HTERT RPE-1 (cell line): ENCODE measurements around the gene FKBP5.
"Not testable (repeated sequence)": the region's sequence is repeated elsewhere in the genome, so short reads cannot be mapped to it uniquely, and the experiment has no call there.

Source experiments
- in situ Hi-C: fragments of 300-500 bp; cut with MboI; formaldehyde crosslinking; loops from 4 replicates; pipeline ENCODE4 v1.14.3; 2020; ENCODE audit warnings: low sequenced_read_pairs

FKBP5 gene

DNA sequence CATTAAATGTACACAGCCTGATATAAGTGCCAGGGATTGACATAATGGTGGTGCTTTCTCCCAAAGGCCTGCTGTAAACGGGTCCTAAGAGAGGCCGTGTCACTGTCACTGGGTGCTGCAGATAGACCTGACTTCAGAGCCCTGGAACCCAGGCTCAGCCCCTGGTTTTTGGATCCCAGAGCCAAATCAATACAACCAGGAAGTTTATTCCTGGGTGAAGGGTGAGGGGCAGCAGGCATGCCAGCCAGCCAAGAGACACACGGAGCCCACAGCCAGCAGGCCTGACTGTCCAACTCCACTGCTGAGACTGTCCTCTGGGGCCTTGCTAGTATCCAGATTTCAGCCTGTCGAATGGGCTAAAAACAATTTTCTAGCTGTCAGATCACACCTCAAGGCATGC, 35.3 kb upstream of the FKBP5 start:
- in situ Hi-C loops: no loop called here

DNA sequence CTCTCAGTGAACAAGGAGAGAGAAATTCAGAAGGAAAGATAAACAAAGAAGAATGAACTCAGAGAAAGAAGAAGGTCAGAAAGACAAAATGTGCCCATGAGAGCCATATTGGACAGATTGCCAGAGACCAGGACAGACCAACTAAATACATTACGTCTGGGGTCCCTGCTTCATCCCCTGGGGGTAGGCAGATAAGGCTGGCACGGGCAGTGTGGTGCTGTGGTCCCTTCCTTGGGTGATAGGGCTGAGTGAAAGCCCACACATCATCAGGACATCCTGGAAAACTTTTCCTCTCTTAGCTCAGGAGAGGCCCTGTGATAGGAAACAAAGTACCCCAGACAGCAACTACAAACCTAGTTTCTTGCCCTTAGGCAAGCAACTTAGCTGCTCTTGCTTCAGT, 34.9 kb upstream of the FKBP5 start:
- in situ Hi-C loops: no loop called here

DNA sequence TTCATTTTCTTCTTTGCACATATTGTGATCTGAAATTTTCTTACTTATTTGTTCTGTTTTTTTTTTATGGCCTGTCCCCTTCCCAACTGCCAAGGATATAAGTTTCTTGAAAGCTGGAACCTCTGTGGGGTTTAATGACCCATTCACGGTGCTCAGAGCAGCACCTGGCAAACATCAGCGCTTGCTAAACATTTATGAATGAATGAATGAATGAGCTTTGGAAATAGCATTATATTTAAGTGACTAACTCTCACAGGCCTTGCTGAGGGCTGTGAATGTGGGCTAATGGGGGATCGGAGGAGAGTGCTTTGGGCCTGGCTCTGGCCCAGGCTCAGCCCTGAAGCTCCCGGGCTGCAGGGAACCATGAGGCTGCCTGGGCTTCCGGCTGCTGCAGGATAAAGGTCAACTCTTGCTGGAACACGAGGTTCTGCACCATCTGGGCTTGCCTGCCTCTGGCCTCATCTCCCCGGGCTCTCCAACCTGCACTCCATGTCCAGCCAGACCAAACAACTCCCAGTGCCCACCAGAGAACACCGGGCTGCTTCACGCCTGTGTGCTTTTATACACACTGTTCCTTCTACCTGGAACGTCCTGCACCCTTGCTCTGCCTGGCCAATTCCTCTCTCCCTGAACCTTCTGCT, 33.5 kb upstream of the FKBP5 start:
- in situ Hi-C loops: no loop called here

DNA sequence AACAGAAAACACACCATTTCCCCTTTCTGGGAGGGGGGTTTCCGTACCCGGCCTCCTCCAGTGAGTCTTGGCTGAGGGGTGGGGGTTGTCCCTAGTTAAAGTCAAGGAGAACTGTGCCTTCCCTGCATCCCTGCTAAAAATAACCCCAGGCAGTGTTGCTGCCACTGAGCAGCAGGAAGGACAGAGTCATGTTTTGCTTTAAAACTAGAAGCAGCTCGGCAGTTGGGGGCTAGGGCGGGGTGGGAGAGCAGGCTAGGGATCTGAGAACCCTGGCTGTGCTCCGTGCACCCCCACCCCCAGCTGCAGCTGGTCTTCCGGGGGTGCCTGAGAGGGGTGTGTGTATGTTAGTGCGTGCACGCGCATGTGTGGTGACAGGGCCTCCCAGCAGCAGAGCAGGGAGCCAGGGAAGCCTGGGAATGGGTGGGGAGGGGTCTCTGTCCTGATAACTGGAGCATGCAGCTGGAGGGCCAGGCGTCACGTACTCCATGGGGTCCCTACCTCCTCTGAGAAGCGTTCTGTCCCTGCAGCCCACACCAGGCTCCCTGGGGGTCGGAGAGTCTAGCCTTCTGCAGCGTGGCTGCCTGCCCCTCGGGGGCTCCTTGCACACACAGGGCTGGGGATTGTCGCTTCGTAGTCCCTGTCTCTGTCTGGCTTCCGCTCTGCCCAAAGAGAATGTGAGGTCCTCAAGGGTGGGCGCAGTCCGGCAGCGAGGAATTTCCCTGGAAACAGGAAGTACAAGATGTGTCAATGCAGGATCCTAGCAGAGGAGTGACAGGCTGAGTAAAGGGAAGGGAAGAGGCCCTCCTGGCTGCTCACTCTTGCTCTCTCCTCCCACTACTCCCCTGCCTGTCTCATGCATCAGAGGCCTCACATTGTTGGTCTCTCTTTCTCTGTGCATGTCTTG, 31.4 kb upstream of the FKBP5 start:
- in situ Hi-C loops: no loop called here

DNA sequence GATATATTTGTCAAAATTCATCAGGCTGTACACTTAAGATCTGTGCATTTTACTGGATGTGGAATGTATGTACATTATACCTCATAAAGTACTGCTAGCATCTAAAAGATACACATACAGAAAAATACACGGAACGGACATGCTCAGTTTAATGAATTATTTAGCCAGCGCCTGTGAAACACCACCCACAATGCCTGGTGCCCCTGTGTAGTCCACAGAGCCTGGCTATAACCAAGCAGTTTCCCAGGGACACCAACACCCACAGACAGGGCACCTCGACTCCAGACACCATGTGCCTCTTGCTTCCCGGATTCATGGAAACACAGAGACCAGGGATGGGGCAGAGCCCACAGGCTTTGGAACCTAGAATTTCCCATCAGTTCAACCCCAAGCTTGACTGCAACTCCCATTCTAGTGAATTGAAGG, 30.7 kb upstream of the FKBP5 start:
- in situ Hi-C loops: no loop called here

DNA sequence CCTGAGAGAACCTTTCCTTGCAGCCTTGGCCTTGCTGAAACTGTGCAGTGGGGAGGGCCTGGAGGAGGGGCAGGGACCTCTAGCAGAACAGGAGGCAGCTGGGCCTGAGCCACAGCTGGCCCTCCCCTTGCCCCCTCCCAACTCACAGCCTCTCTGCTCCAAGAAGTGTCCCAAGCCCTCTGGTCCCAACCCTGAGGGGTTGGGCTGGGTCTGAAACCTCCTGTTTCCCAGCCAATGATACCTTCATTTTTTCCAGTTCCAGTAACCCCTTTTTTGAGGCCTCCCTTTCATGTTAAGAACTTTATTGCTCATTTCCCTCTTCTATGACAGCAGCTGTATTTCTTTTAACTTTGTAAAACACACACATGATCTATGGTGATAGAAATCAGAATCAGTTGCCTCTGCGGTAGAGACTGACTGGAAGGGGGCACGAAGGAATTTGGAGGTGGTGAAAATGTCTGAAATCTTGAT, 30.2 kb upstream of the FKBP5 start:
- in situ Hi-C loops: no loop called here

DNA sequence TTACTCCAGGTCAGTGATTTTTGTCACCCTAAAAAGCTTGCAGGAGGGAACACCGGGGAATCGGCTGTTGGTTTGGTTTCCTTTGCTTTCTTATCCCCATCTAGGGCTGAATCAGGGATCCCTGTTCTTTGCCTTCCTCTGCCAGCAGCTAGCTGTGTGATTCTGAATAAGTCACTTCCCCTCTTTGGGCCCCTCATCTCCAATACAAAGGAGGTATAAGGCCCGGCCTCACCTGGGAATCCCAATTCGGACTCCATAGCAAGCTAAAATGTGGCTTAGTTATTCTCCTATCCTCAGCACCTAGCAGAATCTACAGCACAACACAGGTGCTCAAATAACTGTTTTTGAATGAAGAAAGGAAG, 29.6 kb upstream of the FKBP5 start:
- in situ Hi-C loops: no loop called here

DNA sequence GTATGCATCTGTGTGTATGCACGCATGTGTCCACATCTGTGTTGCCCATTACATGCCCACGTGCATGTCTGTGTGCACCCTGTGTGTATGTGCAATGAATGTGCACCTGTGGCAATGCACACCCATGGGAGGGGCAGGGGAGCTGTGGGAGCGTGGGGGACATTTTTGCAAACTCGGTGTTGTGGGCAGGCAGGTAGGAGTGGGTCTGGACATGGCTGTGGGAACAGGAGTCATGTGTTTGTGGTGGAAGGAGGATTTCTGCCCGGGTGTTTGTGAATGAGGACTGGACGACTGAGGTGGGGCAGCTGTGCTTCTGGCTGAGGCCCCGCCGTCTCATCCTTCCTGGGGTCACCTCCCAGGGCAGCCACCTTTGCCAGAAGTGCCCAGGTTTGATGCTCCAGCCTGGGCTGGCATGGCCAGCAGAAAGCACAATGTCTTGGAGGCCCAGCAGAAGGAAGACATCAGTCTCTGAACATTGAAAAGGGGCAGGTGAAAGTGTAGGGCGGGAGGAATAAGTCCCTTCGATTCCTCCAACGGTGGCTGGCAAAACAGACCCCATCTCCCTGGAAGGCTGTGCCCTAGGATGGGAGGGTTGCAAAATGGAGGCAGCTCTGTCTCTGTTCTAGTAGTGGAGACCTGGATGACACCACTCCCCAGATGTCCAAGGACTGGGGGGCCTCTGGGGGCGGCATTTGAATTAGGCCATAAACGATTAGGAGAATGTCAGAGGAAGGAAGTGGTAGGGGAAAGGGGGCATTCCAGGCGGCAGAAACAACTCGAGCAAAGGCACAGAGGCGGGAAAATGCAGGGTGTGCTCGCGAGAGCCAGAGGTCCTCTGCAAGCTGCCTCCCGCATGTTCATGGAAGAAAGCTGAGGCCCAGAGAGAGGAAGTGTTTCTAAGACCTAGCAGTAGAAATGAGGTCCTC, 29.0 kb upstream of the FKBP5 start:
- in situ Hi-C loops: no loop called here

DNA sequence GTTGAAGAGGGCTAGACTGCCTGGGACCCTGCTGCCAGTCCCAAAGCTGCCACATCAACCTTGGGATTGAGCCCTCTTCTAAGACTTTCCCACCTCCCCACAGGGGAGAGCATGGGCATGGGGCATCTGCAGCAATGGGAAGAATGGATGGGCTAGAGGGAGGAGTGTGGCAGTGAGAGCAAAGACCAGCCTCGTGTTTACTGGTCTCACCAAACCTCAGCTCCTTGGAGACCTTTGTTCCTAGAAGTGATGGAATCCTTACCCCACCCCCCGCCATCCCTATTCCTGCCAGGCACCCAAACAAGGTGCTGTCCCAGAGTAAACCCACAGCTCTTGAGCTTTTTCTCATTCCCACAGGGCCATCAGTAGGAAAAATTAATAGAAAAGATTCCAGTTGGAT, 28.1 kb upstream of the FKBP5 start:
- in situ Hi-C loops: no loop called here

DNA sequence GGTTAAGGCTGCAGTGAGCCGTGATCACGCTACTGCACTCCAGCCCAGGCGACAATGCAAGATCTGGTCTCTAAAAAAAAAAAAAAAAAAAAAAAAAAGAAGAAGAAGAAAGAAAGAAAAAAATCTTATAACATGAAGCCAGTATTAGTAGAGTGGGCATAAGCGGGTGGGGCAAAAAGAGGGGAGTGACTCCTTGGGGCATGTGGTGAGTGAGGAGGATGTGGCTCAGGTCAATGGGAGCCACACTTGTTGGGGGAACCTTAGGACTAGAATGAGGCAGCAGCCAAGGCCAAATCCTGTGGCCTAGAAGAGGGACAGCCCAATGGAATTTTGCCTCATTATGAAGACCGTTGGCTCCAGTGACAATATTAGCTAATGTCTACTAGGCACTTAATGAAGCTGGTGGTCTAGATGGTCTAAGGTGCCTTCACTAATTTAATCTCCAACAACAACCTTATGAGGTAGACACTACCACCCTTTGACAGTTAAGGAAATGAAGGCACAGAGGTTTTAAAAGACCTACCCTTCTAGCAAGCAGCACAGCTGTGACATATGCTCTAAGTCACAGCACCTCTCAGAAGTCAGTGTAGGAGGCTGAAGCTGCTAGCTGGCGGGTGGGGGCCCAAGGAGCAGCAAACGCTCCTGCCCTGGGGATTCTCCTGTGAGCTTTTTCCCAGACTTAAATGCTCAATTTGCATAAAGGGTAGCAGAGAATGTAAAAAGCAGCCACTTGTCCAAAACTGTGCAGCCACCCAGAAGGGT, 24.5 kb upstream of the FKBP5 start:
- in situ Hi-C loops: no loop called here

DNA sequence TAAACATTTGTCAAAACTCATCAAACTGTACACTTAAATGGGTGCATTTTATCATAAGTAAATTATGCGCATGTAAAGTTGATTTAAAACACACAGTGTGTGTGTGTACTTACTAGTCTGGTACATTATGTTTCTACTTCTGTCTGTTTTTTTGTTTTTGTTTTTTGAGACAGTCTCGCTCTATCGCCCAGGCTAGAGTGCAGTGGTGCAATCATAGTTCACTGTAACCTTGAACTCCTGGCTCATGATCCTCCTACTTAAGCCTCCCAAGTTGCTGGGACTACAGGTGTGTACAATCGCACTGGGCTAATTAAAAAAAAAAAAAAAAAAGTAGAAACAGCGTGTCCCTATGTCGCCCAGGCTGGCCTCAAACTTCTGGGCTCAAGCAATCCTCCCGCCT, 23.0 kb upstream of the FKBP5 start:
- in situ Hi-C loops: no loop called here

DNA sequence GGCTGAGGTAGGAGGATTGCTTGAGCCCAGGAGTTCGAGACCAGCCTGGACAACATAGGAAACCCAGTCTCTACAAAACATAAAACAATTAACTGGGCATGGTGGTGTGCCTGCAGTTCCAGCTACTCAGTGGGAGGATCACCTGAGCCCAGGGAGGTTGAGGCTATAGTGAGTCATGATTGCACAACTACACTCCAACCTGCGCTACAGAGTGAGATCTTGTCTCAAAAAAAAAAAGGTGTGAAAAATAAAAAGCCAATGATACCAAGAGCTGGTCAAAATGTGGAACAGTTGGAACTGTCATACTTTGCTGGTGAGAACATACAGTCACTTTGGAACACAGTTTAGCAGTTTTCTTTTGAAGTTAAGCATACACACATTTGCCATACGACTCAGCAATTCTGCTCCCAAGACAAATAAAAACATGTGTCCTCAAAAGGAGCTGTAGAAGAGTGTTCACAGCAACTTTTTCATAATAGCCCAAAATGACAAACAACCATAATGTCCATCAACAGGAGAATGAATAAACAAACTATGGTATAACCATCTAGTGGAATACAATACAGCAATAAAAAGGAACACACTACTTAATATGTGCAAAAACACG, 21.6 kb upstream of the FKBP5 start:
- in situ Hi-C loops: no loop called here

DNA sequence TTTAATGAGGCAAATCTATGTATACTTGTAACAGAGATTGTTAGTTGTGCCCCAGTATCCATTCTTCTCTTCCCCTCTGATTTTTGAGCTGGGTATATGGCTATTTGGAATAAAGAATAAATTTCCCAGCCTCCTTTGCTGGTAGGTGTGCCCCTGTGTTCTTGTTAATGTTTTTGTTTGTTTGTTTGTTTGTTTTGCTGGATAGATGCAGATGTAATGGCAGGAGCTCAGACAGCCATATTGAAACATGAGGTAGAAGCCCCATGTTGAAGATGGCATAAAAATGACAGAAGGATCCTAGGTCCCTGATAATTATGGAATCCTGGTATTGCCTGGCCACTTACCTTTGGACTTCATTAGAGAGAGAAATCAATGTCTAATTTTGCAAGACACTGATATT, 19.9 kb upstream of the FKBP5 start:
- in situ Hi-C loops: no loop called here

DNA sequence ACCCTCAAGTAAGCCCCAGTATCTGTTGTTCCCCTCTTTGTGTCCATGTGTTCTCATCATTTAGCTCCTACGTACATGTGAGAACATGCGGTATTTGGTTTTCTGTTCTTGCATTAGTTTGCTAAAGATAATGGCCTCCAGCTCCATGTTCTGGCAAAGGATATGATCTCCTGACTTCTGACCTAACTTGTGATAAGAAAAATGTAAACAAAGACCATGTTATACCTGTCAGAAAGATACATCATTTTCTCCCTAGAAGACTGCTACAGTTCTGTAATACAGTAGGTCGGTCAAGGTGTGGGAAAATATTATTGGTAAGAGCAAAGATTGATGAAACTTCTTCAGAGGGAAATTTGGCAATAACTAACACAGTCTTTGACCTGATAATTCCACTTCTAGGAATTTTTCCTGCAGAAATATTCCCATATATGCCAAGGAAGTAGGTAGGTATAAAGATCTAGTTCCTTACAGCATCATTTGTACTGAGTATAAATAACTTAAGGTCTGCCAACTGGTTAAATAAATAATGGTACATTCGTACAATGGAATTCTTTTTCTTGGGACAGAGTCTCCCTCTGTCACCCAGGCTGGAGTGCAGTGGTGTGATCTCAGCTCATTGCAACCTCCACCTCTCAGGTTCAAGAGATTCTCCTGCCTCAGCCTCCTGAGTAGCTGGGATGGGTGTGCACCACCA, 19.1 kb upstream of the FKBP5 start:
- in situ Hi-C loops: no loop called here

DNA sequence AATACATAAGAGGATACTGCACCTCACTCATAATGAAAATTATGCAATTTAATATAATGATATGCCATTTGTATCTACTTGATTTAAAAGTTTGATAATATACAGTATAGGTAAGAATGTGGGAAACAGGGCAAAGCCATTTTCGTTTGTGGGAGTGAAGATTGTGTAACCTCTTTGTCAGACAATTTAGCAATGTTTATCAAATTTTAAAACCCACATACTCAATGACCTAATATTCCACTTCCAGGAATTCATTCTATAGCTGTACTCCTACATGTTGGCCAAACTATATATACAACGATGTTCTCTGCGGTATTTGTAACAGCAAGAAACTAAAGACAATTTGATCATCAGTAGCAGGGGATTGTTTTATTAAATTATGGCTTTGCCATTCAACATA, 17.8 kb upstream of the FKBP5 start:
- in situ Hi-C loops: no loop called here

DNA sequence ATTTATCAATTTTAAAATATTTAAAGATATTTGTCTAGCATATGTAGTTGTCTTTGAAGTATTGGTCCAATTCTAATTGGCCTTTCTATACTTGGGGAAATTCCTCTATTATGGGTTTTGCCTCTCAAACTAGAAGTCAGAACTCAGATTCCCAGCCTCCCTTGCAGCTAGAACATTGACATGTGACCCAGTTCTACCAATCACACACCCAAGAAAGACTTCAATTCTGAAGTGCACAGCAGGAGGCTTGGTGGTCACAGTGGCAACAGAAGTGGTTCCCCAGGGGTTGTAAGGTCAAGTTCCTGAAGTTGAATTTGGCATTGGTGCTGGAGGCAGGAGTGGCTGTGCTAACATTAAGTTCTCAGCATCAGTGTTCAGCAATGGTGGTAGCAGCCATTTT, 14.8 kb upstream of the FKBP5 start:
- in situ Hi-C loops: no loop called here

DNA sequence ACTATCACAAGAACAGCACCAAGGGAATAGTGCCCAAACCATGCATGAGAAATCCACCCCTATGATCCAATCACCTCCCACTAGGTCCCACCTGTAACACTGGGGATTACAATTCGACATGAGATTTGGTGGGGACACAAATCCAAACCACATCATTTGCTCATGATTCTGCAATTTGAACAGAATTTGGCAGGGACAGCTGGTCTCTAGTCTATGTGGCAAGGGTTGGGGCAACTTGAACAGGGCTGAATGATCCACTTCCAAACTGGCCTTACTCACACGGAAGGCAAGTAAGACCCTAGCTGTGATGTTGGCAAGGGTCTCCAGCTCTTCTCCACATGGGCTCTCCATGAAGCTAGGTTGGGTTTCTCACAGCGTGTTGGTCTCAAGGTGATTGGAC, 10.1 kb upstream of the FKBP5 start:
- in situ Hi-C loops: no loop called here

DNA sequence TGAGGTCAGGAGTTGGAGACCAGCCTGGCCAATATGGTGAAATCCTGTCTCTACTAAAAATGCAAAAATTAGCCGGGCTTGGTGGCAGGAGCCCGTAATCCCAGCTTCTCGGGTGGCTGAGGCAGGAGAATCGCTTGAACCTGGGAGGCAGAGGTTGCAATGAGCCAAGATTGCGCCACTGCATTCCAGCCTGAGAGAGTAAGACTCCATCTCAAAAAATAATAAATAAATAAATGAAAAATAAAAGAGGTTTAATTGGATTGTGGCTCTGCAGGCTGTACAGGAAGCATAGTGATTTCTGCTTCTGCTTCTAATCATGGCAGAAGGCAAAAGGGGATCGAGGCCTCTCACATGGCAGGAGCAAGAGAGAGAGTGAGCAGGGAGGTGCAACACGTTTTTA, 9.7 kb upstream of the FKBP5 start:
- in situ Hi-C loops: not testable (repeated sequence)

DNA sequence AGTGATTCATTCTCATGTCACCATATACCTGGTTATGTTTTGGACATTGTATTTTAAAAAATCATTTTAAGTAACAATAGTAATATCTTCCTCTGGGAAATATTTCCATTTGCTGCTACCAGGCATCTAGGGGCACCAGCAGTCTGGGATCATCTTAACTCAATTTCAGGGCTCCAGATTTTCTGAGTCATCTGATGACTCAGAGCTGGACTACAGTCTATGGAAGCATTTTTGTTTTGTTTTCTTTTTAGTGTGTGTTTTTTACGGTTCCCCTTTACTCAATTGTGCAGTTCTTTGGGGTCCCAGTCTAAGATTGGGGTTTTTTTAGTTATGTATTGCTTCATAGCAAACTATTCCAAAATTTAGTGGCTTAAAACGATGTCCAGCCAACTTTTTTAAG, 5.7 kb upstream of the FKBP5 start:
- in situ Hi-C loops: no loop called here
